ENCODE data around the gene SLC30A2. TPM values are rescaled to one million over a fixed set of nuclear protein-coding genes. Genes with fewer than 3 reads are reported as not detected.

The SLC30A2 gene
- total RNA-seq, 2 experiments from 2014 or later, result not detected

DNA sequence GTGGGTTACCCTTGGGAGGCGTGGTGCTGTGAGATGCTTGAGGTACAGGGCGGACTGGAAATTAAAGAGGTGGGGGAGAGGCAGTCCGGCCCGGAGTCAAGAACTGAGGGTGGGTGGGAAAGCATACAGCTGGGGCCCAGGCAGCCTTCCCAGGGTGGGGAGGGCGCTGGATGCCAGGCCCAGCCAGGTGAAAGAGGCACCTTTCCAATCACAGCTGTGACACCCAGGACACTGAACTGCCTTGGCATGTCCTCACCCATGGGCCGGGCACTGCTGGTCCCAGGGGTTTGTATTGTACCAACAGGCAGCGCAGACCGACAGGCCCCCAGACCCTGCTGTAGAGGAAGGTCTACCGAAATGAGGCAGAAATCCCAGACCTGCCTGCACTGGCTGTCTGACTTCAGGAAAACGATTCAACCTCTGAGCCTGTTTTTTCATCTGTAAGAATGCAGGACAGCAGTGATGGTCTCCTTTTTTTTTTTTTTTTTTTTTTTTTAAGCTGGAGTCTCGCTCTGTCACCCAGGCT is 9.1 kb downstream of the SLC30A2 start:
- no peak for DNase-seq
- POLR2A ChIA-PET, result no interaction called here
- peaks cover 16% of the 10 kb centered on the region for H3K4me1 Mint-ChIP-seq (ENCODE audit: low read depth)

DNA sequence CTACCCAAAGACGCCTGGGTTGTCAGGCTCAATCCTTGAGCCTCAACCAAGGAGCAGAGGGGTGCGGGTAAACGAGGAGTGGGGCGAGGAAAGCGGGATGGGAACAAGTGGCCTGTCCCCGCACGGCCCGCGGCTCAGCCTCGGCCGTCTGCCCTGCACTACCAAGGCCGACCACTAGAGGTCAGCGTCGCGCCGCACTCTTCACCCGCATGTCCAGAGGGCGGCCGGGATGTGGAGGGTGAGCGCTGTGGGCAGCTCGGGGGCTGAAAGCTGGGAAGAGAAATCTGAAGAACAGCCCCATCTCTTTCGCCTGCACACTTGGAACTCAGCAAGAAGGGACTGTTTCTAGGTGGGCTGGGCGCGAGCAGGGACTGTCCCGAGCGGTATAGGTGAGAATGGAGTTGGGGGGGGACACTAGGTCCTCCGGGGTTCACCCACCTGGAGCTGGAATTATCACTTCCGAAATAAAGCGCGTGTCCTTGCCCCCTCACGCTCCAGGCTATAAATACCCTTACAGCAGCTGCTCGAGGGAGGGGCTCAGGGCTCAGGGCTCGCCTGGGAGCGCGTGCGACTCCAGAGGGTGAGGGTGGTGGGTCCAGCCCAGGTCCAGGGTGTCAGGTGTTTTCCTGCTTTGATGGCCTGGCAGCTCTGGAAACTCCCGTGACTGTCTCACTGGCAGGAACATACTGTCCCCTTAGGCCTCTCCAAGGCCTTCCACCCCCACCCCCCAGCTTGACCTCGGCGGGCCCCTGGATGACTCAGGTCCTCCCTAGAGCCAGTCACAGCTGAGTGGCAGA is 9.8 kb downstream of the SLC30A2 start:
- ATAC-seq (peak; percentile 77), DNase-seq (peak; percentile 81)
- ChIA-PET POLR2A (interaction anchor here (0.6 kb wide), 1 partner anchor 91 kb away, joined by 6 read pairs; no protein-coding TSS in a partner anchor), CTCF (interaction anchor here (0.7 to 4.2 kb wide), 24 partner anchors 9 to 381 kb away, joined by 3 to 40 read pairs (median 4); partner anchors contain the start of genes CEP85, EXTL1 and ZNF593)
- Mint-ChIP-seq H3K27ac (no peak overlapping the region), H3K4me3 (peak overlapping the region; percentile 91), H3K4me1 (ENCODE audit: low read depth) (peaks cover 16% of the 10 kb centered on the region), H3K9me3 (ENCODE audit: insufficient read depth) (no peaks in the 10 kb centered on the region), H3K36me3 (ENCODE audit: low read depth) (no peaks in the 10 kb centered on the region), H3K27me3 (ENCODE audit: low read depth) (peaks cover 21% of the 10 kb centered on the region)

More for the DNA sequence above, 9.1 kb downstream of the SLC30A2 start:
- Mint-ChIP-seq H3K27ac (no peak overlapping the region), H3K4me3 (no peak overlapping the region), H3K9me3 (ENCODE audit: insufficient read depth) (no peaks in the 10 kb centered on the region), H3K36me3 (ENCODE audit: low read depth) (no peaks in the 10 kb centered on the region), H3K27me3 (ENCODE audit: low read depth) (peaks cover 19% of the 10 kb centered on the region)
- ATAC-seq, result no peak
- CTCF ChIA-PET, result interaction anchor here (0.7 to 4.2 kb wide), 21 partner anchors 8 to 381 kb away, joined by 3 to 40 read pairs (median 4); partner anchors contain the start of genes CEP85, EXTL1 and ZNF593

DNA sequence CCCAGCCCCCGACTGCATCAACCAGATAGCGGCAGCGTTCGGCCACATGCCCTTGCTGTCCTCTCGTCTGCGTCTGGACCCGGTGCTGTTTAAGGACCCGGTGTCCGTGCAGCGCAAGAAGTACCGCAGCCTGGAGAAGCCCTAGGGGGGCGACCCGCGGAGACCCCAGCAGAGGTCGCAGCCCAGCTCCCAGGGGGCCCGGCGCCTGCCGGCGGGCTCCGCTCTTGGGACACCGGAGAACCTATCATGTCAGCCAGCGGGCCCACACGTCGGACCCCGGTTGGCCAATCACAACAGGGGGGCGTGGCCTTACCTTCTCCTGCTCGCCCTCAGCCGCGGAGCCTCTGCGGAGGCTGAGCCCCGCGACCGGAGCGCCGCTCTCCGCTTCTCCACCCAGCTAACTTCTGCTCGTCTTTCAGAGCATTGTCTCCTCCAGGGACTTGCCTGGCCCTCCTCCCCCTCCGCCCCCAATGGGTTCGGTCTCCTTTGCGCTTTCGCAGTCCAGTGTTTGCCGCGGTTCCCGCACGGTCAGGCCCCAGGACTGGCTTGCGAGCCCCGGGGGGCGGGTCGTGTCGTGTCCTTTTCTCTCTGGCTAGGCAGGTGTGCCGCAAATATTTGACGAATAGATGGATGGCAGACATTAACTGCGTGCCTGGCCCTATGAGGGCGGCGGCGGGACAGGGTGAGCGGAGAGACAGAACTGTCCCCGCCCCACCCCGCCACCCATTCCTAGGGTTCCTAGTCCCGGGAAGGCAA is 10.5 kb downstream of the SLC30A2 start:
- peak overlapping the region; percentile 91 for H3K4me3 Mint-ChIP-seq
- ChIA-PET POLR2A (interaction anchor here (0.6 kb wide), 1 partner anchor 48 kb away, joined by 4 read pairs; no protein-coding TSS in a partner anchor), CTCF (interaction anchor here (0.6 to 4.2 kb wide), 21 partner anchors 9 to 380 kb away, joined by 3 to 40 read pairs (median 4); partner anchors contain the start of genes C1orf232, EXTL1 and ZNF593)
- peak; percentile 95 for DNase-seq
- peak overlapping the region; percentile 56 for H3K27ac Mint-ChIP-seq
- peaks cover 24% of the 10 kb centered on the region for H3K27me3 Mint-ChIP-seq (ENCODE audit: low read depth)
- H3K4me1 Mint-ChIP-seq (ENCODE audit: low read depth), result peaks cover 16% of the 10 kb centered on the region
- no peaks in the 10 kb centered on the region for H3K36me3 Mint-ChIP-seq (ENCODE audit: low read depth)
- peak; percentile 97 for ATAC-seq
- H3K9me3 Mint-ChIP-seq (ENCODE audit: insufficient read depth), result no peaks in the 10 kb centered on the region

DNA sequence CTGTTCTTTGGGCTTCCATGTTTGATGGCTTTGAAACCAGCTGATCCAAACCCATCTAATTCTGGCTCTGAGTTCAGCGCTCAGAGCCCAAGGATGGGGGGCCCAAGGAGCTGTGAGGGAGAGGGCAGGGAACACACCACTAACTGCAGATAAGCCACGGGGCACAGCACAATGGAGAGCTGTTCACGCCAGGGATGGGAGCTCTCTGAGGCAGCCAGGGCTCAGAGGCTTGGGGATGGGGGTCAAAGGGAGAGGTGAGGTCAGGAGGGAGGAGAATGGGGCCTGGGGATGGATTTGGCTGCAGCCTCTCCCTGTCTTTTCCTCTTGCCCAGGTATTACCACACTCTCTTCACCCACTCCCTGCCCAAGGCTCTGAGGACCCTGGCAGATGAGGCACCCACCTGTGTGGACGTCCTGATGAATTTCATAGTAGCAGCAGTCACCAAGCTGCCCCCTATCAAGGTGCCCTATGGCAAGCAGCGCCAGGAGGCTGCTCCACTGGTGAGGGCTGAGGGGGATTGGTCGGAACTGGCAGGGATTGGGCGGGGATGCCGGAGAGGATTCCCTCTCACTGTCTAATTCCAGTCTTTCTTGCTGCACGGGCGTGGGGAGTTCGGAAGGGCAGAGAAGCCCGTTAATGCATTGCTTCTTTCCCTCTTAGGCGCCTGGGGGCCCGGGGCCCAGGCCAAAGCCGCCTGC is 11.3 kb downstream of the SLC30A2 start:
- POLR2A ChIA-PET, result interaction anchor here (0.5 to 0.6 kb wide), 2 partner anchors 49 to 87 kb away, joined by 3 to 4 read pairs; no protein-coding TSS in a partner anchor

DNA sequence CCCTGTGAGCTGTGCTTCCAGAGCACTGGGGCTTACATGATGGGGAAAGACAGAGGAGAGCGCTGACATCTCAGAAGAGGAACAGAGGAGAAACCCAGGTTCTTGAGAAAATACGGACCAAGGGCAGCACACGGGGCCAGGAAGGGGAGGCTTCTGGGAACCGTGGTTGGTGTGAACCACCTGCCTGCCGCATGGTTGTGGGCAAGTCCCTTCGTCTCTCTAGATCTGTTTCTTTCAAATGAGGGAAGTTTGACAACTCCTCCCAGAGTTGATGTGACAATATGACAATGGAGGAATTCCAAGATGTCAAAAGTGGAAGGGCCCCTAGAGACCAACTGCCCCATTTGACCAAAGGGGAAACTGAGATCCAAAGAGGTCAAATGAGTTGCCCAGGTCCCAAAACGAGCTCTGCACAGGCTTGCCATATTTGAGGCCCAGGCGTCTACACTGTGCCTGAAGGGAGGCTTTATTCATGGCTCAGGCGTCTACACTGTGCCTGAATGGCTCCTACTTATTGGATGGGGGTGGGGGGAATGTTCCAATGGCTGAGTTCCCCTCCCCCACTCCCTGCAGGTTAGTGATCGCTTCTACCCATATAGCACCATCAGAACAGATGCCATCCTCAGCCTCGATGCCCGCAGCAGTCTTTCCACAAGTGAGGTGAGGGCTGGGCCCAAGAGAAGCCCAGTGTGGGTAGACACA is 13.1 kb downstream of the SLC30A2 start:
- H3K9me3 Mint-ChIP-seq (ENCODE audit: insufficient read depth), result no peaks in the 10 kb centered on the region

More for the DNA sequence above, 11.3 kb downstream of the SLC30A2 start:
- CTCF ChIA-PET, result interaction anchor here (0.6 to 4.2 kb wide), 19 partner anchors 8 to 380 kb away, joined by 3 to 40 read pairs (median 3); partner anchors contain the start of genes C1orf232, CEP85, PAFAH2 and ZNF593
- Mint-ChIP-seq H3K4me1 (ENCODE audit: low read depth) (peaks cover 16% of the 10 kb centered on the region), H3K27me3 (ENCODE audit: low read depth) (peaks cover 24% of the 10 kb centered on the region), H3K27ac (no peak overlapping the region), H3K4me3 (peak overlapping the region; percentile 91), H3K36me3 (ENCODE audit: low read depth) (no peaks in the 10 kb centered on the region), H3K9me3 (ENCODE audit: insufficient read depth) (no peaks in the 10 kb centered on the region)
- DNase-seq (no peak), ATAC-seq (no peak)

DNA sequence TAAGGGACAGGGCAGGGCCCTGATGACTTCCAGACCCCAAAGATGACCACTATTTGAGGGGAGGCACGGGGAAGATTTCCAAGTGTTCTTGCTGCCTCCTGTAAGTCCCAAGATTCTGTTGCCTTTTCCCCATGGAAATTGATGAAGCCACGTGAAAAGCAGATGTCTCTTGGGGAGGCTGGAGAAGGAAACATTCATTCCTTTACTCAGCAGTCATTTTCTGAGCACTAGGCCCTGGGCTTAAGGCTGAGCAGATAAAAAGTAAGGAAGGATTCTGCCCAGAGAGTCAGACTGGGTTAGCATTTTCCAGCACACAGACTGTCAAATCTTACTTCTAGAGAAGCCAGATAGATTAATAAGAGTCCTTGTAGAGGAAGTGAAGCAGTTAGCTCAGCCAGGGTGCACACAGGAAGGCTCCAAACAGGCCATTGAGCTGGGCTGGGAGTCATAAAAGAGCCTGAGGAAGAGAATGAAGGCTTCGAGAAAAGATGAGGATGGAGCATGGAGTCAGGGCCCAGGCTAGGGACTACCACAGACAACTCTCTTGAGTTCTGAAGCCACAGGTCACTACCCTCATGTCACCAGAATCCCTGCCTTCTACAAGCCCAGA is 14.2 kb downstream of the SLC30A2 start:
- ATAC-seq, result no peak
- no peaks in the 10 kb centered on the region for H3K9me3 Mint-ChIP-seq (ENCODE audit: insufficient read depth)
- ChIA-PET POLR2A (no interaction called here), CTCF (interaction anchor here (1.0 kb wide), 1 partner anchor 136 kb away, joined by 3 read pairs; no protein-coding TSS in a partner anchor)
- peaks cover 16% of the 10 kb centered on the region for H3K4me1 Mint-ChIP-seq (ENCODE audit: low read depth)
- no peaks in the 10 kb centered on the region for H3K36me3 Mint-ChIP-seq (ENCODE audit: low read depth)
- no peak for DNase-seq
- H3K4me3 Mint-ChIP-seq, result no peak overlapping the region
- peaks cover 27% of the 10 kb centered on the region for H3K27me3 Mint-ChIP-seq (ENCODE audit: low read depth)
- no peak overlapping the region for H3K27ac Mint-ChIP-seq

More for the DNA sequence above, 13.1 kb downstream of the SLC30A2 start:
- POLR2A ChIA-PET, result no interaction called here
- no peak overlapping the region for H3K4me3 Mint-ChIP-seq
- no peak overlapping the region for H3K27ac Mint-ChIP-seq
- H3K27me3 Mint-ChIP-seq (ENCODE audit: low read depth), result peaks cover 24% of the 10 kb centered on the region
- H3K4me1 Mint-ChIP-seq (ENCODE audit: low read depth), result peaks cover 16% of the 10 kb centered on the region
- CTCF ChIA-PET, result interaction anchor here (1.0 kb wide), 1 partner anchor 137 kb away, joined by 3 read pairs; no protein-coding TSS in a partner anchor
- ATAC-seq (no peak), DNase-seq (no peak)
- H3K36me3 Mint-ChIP-seq (ENCODE audit: low read depth), result no peaks in the 10 kb centered on the region

DNA sequence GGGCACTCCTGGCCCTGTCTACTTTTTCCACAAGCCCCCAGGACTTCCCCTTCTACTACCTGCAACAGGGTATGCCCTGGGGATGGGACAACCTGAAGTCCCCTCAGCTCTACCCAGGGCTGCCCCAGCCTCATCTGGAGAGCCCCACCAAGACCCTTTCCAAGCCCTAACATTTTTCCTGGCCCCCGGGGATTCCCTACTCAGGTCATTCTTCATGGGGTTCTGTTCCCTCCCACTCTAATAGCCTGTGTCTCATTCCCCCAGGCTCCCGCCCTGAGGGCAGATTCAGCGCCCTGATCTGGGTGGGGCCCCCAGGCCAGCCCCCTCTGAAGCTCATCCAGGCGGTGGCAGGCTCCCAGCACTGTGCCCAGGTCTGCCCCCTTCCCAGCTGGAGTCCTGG is 14.7 kb downstream of the SLC30A2 start:
- no peaks in the 10 kb centered on the region for H3K9me3 Mint-ChIP-seq (ENCODE audit: insufficient read depth)
- H3K4me1 Mint-ChIP-seq (ENCODE audit: low read depth), result peaks cover 15% of the 10 kb centered on the region
- H3K4me3 Mint-ChIP-seq, result no peak overlapping the region
- H3K27me3 Mint-ChIP-seq (ENCODE audit: low read depth), result peaks cover 27% of the 10 kb centered on the region
- DNase-seq (no peak), ATAC-seq (no peak)
- POLR2A ChIA-PET, result no interaction called here
- H3K36me3 Mint-ChIP-seq (ENCODE audit: low read depth), result no peaks in the 10 kb centered on the region
- H3K27ac Mint-ChIP-seq, result no peak overlapping the region
- CTCF ChIA-PET, result no interaction called here

DNA sequence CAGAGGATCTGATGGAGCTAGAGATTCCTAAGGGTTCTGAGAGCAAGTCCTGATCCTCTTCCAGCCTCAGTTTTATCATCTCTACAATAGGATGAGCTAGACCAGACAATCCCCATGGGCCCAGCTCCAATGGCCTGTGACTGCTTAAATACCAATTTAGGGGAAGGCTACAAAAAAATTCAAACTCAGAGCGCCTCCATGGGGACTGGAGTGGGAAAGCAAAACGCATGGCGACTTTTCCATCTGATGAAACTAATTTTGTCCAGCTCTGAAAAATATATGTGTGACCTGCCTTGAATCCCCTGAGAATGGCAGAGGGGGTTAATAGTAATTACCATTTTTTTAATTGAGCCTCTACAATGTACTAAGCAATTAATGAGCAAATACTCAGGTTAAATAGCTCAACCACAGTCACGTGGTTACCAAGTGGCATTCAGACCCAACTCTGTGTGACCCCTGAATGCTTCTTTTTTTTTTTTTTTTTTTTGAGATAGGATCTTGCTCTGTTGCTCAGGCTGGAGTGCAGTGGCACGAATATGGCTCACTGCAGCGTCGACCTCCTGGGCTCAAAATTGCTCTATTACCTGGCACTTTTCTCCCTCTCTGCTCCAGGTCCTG is 15.9 kb downstream of the SLC30A2 start:
- Mint-ChIP-seq H3K27me3 (ENCODE audit: low read depth) (peaks cover 27% of the 10 kb centered on the region), H3K4me3 (no peak overlapping the region), H3K9me3 (ENCODE audit: insufficient read depth) (no peaks in the 10 kb centered on the region), H3K4me1 (ENCODE audit: low read depth) (peaks cover 8% of the 10 kb centered on the region), H3K36me3 (ENCODE audit: low read depth) (no peaks in the 10 kb centered on the region), H3K27ac (no peak overlapping the region)
- DNase-seq (no peak), ATAC-seq (no peak)
- ChIA-PET POLR2A (no interaction called here), CTCF (interaction anchor here (0.9 to 1.5 kb wide), 3 partner anchors 32 to 134 kb away, joined by 3 to 8 read pairs (median 4); partner anchors contain the start of gene PAFAH2)

DNA sequence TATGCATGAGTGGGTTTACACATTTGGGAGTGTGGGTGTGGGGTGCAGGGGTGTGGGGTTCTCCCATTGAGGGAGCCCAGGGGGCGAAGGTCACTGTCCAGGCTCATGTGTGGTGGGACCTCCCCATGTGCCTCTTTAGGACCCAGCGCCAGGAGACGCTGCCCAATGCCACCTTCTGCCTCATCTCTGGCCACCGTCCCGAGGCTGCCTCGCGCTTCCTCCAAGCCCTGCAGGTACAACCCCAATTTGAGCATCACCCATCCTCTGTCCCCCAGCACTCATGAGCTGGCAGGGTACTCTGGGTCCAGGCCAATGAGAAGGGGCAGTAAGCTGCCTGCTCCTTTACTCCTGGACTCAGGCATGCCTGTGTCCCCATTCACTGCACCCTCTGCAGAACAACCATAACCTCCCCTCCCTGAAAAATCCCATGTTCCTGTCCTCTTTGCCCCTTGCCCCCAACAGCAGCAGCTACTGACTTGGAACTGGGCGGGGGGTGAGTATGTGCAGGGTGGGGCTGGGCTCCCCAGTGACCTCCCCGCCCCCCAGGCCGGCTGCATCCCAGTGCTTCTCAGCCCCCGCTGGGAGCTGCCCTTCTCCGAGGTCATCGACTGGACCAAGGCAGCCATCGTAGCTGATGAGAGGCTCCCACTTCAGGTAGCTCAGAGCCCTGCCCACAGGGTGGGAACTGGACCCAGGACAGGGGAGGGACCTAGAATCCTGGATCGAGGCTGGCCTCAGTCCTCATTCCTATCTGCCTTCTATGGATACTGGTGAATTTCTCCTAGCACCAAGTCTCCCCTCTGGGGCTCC is 16.7 kb downstream of the SLC30A2 start:
- DNase-seq (no peak), ATAC-seq (no peak)
- H3K27me3 Mint-ChIP-seq (ENCODE audit: low read depth), result peaks cover 21% of the 10 kb centered on the region
- ChIA-PET CTCF (interaction anchor here (0.9 to 1.5 kb wide), 3 partner anchors 32 to 133 kb away, joined by 3 to 8 read pairs (median 4); partner anchors contain the start of gene PAFAH2), POLR2A (no interaction called here)
- no peaks in the 10 kb centered on the region for H3K9me3 Mint-ChIP-seq (ENCODE audit: insufficient read depth)
- H3K4me1 Mint-ChIP-seq (ENCODE audit: low read depth), result peaks cover under 1% of the 10 kb centered on the region
- H3K4me3 Mint-ChIP-seq, result no peak overlapping the region
- no peak overlapping the region for H3K27ac Mint-ChIP-seq
- H3K36me3 Mint-ChIP-seq (ENCODE audit: low read depth), result no peaks in the 10 kb centered on the region

All from activated CD8-positive, alpha-beta T cell treated with anti-CD3 and anti-CD28 coated beads, Interleukin-2, amount 10 ng/mL, durations not matched to agents 7 days and 5 days (primary cell).